A549 (cell line): ENCODE measurements around the gene CEACAM16. TPM values are rescaled to one million over a fixed set of nuclear protein-coding genes. Genes with fewer than 3 reads are reported as not detected.

Experiments used
- ATAC-seq, 2 experiments: fragments of 200-7000 bp in 1 of 2; fragments of >200 bp in 1 of 2; cut with Nextera tagmentation in 1 of 2; cut with Tn5 transposase in 1 of 2; 3 replicates each; pipeline versions ENCODE4 v1.8.0 to v1.9.1; 2018 to 2020; ENCODE audit warnings: mild to moderate bottlenecking in 1 of 2, moderate library complexity in 1 of 2
- CTCF ChIA-PET: fragments of 300-600 bp; sonication (Branson Sonifier 250); formaldehyde crosslinking; extraction: SDS; loops from one replicate; lab custom pipeline; 2021; ENCODE audit warnings: antibody characterized with exemption, inconsistent platforms; lab: Yijun Ruan, JAX
- POLR2A ChIA-PET: fragments of 350-600 bp; formaldehyde crosslinking; extraction: SDS; loops from one replicate; lab custom pipeline; 2021; ENCODE audit warnings: antibody characterized with exemption, inconsistent platforms; lab: Yijun Ruan, JAX
- DNase-seq, 2 experiments: peaks; one replicate each; pipeline versions ENCODE4 v3.0.0 to v3.0.0-alpha.2; 2011 to 2016; ENCODE audit warnings: low read depth in 1 of 2, low spot score in 1 of 2
- FAIRE-seq: peaks from 2 replicates; lab custom pipeline; 2011; peaks lifted over from hg19 to GRCh38; lab: Jason Lieb, UNC
- H3K27ac ChIP-seq, 2 experiments: fragments of >200 bp; sonication (Bioruptor Twin); formaldehyde crosslinking; 3 replicates each; pipeline ENCODE4 v1.5.1; 2016 to 2017
- H3K4me1 ChIP-seq: fragments of >200 bp; sonication (Bioruptor Twin); formaldehyde crosslinking; 3 replicates; pipeline ENCODE4 v1.6.1; 2016
- H3K4me2 ChIP-seq: fragments of >200 bp; sonication (Bioruptor Twin); formaldehyde crosslinking; 3 replicates; pipeline ENCODE4 v1.6.1; 2016
- H3K4me3 ChIP-seq: fragments of >200 bp; sonication (Bioruptor Twin); formaldehyde crosslinking; 3 replicates; pipeline ENCODE4 v1.5.1; 2016
- H3K9me3 ChIP-seq: fragments of >200 bp; sonication (Bioruptor Twin); formaldehyde crosslinking; 3 replicates; pipeline ENCODE4 v1.6.1; 2016
- CBX8 ChIP-seq: fragments of 200-600 bp; sonication (generic); IDR thresholded peaks from 2 replicates; pipeline ENCODE4 v1.6.1; 2016
- FOSB ChIP-seq: fragments of 250-450 bp; sonication (Bioruptor Pico); IDR thresholded peaks from 2 replicates; pipeline ENCODE4 v1.5.0; 2020; ENCODE audit warnings: mild to moderate bottlenecking, moderate library complexity
- JUN ChIP-seq, 2 experiments: fragments of >200 bp; sonication (Bioruptor Twin); formaldehyde crosslinking; IDR thresholded peaks; 2 replicates in 1 of 2; 3 replicates in 1 of 2; pipeline ENCODE4 v1.6.1; 2016 to 2017
- KDM1A ChIP-seq: fragments of 200-600 bp; sonication (generic); IDR thresholded peaks from 2 replicates; pipeline ENCODE4 v1.6.1; 2016; ENCODE audit warnings: low read depth, mild to moderate bottlenecking
- NPAS2 ChIP-seq: fragments of 250-450 bp; sonication (Bioruptor Pico); IDR thresholded peaks from 2 replicates; pipeline ENCODE4 v1.8.0; 2022; ENCODE audit warnings: mild to moderate bottlenecking, moderate library complexity, borderline replicate concordance
- NR3C1 ChIP-seq: fragments of >200 bp; sonication (Bioruptor Twin); formaldehyde crosslinking; IDR thresholded peaks from 3 replicates; pipeline ENCODE4 v1.6.1; 2017
- PHF8 ChIP-seq: fragments of 200-600 bp; sonication (generic); IDR thresholded peaks from 2 replicates; pipeline ENCODE4 v1.6.1; 2016; ENCODE audit warnings: low read depth, mild to moderate bottlenecking, antibody characterized with exemption, moderate library complexity, borderline replicate concordance
- ZC3H11A ChIP-seq: fragments of 450-650 bp; IDR thresholded peaks from 2 replicates; pipeline ENCODE4 v1.6.1; 2014; ENCODE audit warnings: antibody characterized with exemption, mild to moderate bottlenecking
- ZFP36 ChIP-seq: fragments of 450-650 bp; IDR thresholded peaks from 2 replicates; pipeline ENCODE4 v1.6.1; 2014; ENCODE audit warnings: borderline replicate concordance; ENCODE audit not compliant: partially characterized antibody
- ZSCAN20 ChIP-seq: fragments of 250-450 bp; sonication (Bioruptor Pico); IDR thresholded peaks from 2 replicates; pipeline ENCODE4 v1.8.0; 2022; ENCODE audit warnings: mild to moderate bottlenecking, moderate library complexity
- WGBS: methylation state at CpG from one replicate; pipeline ENCODE4 v1.1.6; 2017; ENCODE audit errors: missing lambda C conversion rate; 5-methylcytosine and 5-hydroxymethylcytosine counted together
- polyA plus RNA-seq, 4 experiments: library from polyadenylated mRNA; depleted of rRNA in 3 of 4; stranded (reverse); fragments of >200 nt; fragmentation: RNase III in 1 of 4; extraction: RNeasy Plus Mini Kit Qiagen cat#74134 plus additional on column Dnase treatment in 1 of 4; gene quantifications; 2 replicates in 3 of 4; 3 replicates in 1 of 4; pipeline ENCODE4 v1.2.3, GENCODE V29; 2011 to 2017
- TF ChIP-seq, protein P1 (sequence below): fragments of 450-650 bp; IDR thresholded peaks from 2 replicates; pipeline ENCODE4 v1.6.1; 2014; ENCODE audit warnings: antibody characterized with exemption
- TF ChIP-seq, protein P2 (sequence below): fragments of >200 bp; sonication (Bioruptor Twin); formaldehyde crosslinking; IDR thresholded peaks from 3 replicates; pipeline ENCODE4 v1.5.1; 2016
- TF ChIP-seq, protein P3 (sequence below): fragments of 250-450 bp; sonication (Bioruptor Pico); IDR thresholded peaks from 2 replicates; pipeline ENCODE4 v1.5.0; 2021; ENCODE audit warnings: mild to moderate bottlenecking, moderate library complexity, borderline replicate concordance
- TF ChIP-seq, protein P4 (sequence below): IDR thresholded peaks from 2 replicates; pipeline ENCODE4 v1.6.1; 2012
- TF ChIP-seq, protein P5 (sequence below): fragments of 150-350 bp; IDR thresholded peaks from 2 replicates; pipeline ENCODE4 v1.6.1; 2014; ENCODE audit warnings: low read depth, mild to moderate bottlenecking, low read length
- TF ChIP-seq, protein P6 (sequence below): IDR thresholded peaks from 2 replicates; pipeline ENCODE4 v1.6.1; 2012

Gene CEACAM16
- polyA plus RNA-seq, 2 of the 4 experiments (the other 2 are of a cell fraction), result not detected

DNA sequence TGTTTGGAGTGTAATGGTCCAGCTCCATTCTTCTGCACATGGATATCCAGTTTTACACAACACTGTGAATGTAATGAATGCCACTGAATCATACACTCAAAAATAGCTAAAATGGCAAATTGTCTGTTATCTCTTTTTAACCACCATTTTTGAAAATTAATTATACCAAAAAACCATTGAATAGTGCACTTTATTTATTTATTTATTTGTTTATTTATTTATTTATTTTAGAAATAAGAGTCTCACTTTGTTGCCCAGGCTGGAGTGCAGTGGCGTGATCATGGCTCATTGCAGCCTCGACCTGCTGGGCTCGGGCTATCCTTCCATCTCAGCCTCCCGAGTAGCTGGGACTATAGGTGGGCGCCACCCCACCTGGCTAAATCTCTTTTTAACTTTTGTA lies 35.0 kb upstream of the CEACAM16 start:
- POLR2A ChIA-PET, result interaction anchor here (1.1 to 1.4 kb wide), 2 partner anchors 9 to 76 kb away, joined by 3 to 4 read pairs; no protein-coding TSS in a partner anchor
- DNase-seq (no peak), ATAC-seq (no peak), FAIRE-seq (no peak)
- Histone ChIP-seq H3K27ac (no peak overlapping the region), H3K9me3 (no peaks in the 10 kb centered on the region), H3K4me1 (peaks cover 19% of the 10 kb centered on the region; the same call in 1 of the 3 replicates), H3K4me3 (no peak overlapping the region), H3K4me2 (no peak overlapping the region)
- CTCF ChIA-PET, result interaction anchor here (1.0 to 13.8 kb wide), 13 partner anchors 11 to 182 kb away, joined by 3 to 180 read pairs (median 8); partner anchors contain the start of genes CEACAM19 and NECTIN2
- TF ChIP-seq PHF8 (no peak), ZC3H11A (peak; percentile 99)
- 96% methylated on average over 5 of the region's 5 CpGs for WGBS

DNA sequence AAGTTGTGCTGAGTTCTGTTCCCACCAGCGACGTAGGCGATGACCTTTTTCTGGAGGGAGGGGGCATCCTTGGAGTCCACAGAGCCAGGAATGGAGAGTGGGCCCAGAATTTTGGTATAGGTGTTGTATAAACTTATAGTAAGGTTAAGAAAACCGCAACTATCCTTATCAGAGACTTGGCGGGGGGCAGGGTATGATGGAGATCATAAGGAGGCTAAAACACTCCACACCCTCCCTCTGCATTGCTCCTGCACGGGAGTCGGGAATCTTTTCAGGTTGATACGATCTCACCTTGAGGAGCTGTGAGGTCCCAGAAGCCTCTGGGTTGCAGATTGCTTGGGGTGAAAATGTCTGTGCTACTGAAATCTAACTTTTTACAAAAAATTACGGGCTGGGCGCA lies 34.0 kb upstream of the CEACAM16 start:
- Histone ChIP-seq H3K4me1 (peaks cover 20% of the 10 kb centered on the region; the same call in 1 of the 3 replicates), H3K9me3 (no peaks in the 10 kb centered on the region), H3K27ac (no peak overlapping the region), H3K4me2 (no peak overlapping the region), H3K4me3 (no peak overlapping the region)
- POLR2A ChIA-PET, result no interaction called here
- CTCF ChIA-PET, result interaction anchor here (1.0 to 13.8 kb wide), 5 partner anchors 11 to 106 kb away, joined by 3 to 180 read pairs (median 24); partner anchors contain the start of gene CEACAM19
- no peak for DNase-seq
- whole genome bisulfite sequencing, result 89% methylated on average over 10 of the region's 10 CpGs
- no peak for FAIRE-seq
- TF ChIP-seq, protein P1, sequence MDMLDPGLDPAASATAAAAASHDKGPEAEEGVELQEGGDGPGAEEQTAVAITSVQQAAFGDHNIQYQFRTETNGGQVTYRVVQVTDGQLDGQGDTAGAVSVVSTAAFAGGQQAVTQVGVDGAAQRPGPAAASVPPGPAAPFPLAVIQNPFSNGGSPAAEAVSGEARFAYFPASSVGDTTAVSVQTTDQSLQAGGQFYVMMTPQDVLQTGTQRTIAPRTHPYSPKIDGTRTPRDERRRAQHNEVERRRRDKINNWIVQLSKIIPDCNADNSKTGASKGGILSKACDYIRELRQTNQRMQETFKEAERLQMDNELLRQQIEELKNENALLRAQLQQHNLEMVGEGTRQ, result no peak
- peak; percentile 59; the same call in 1 of the 2 replicates for TF ChIP-seq FOSB (CRISPR knock-in tag)
- TF ChIP-seq, all 56 proteins: peak for 1
- ATAC-seq, result no peak

DNA sequence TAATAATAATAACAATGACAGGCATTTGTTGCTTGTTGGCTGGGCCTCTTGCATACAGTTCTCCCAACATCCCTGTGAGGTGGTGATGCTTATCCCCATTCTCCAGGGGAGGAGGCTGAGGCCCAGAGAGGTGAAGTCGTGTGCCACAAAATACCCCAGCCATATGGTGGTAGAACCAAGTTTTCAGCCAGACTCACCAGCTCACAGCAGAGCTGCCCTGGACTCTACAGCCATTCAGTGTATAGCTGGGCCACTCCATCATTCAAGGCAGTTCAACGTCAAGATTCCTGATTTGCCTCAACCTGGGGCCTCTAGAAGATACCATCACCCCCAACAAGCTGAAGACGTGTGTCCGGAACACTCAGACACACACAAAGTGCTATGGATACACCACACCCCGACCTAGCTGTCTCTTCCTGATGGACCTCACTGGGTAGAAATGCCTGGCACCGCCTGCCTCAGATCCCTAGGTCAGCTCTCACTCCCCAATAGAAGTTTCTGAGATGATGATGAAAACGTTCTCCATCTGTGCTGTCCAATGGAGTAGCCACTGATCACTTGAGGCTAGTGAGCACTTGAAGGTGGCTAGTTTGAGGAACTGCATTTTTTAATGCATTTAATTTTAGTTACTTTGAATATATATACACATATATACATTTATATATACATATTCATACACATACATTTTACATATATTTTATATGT lies 31.9 kb upstream of the CEACAM16 start:
- WGBS, result 76% methylated on average over 5 of the region's 7 CpGs
- CTCF ChIA-PET, result interaction anchor here (0.5 to 2.5 kb wide), 8 partner anchors 10 to 228 kb away, joined by 3 to 14 read pairs (median 4); no protein-coding TSS in a partner anchor

DNA sequence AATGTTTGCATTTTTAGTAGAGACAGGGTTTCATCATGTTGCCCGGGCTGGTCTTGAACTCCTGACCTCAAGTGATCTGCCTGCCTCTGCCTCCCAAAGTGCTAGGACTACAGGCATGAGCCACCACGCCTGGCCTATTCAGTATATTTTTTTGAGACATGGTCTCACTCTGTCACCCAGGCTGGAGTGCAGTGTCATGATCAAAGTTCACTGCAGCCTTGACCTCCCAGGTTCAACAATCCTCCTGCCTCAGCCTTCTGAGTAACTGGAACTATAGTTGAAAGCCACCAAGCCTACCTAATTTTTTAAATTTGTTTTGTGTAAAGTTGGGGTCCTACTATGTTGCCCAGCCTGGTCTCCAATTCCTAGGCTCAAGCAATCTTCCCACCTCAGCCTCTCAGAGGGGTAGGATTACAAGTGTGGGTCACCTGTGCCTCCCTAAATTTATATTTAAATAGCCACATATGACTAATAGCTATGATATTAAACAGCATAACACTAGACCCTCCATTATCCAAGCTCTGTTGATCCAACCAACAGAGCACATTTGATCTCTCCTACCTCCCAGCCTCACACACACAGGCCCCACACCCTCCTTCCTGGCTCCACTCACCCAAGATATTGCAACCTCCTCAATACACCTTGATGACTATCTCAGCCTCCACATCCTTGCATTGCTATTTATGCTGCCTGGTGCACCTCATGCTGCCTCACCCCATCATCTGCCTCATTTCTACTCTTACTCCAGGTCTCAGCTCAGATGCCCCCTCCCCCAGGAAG lies 29.8 kb upstream of the CEACAM16 start:
- DNase-seq (no peak), FAIRE-seq (peak; percentile 73), ATAC-seq (peak; percentile 16 to 27; a peak in 5 of 6 replicates)
- POLR2A ChIA-PET, result no interaction called here
- no peaks in the 10 kb centered on the region for H3K9me3 ChIP-seq
- peaks cover 7% of the 10 kb centered on the region; the same call in 1 of the 3 replicates for H3K4me1 ChIP-seq
- CTCF ChIA-PET, result interaction anchor here (1.3 to 15.7 kb wide), 2 partner anchors 10 to 115 kb away, joined by 3 to 180 read pairs; no protein-coding TSS in a partner anchor
- H3K4me2 ChIP-seq, result no peak overlapping the region
- no peak overlapping the region for H3K4me3 ChIP-seq
- 85% methylated on average over 2 of the region's 2 CpGs for WGBS
- peak overlapping the region in 1 of 2 experiments; percentile 29; a peak in 2 of 6 replicates for H3K27ac ChIP-seq
- TF ChIP-seq, protein P2, sequence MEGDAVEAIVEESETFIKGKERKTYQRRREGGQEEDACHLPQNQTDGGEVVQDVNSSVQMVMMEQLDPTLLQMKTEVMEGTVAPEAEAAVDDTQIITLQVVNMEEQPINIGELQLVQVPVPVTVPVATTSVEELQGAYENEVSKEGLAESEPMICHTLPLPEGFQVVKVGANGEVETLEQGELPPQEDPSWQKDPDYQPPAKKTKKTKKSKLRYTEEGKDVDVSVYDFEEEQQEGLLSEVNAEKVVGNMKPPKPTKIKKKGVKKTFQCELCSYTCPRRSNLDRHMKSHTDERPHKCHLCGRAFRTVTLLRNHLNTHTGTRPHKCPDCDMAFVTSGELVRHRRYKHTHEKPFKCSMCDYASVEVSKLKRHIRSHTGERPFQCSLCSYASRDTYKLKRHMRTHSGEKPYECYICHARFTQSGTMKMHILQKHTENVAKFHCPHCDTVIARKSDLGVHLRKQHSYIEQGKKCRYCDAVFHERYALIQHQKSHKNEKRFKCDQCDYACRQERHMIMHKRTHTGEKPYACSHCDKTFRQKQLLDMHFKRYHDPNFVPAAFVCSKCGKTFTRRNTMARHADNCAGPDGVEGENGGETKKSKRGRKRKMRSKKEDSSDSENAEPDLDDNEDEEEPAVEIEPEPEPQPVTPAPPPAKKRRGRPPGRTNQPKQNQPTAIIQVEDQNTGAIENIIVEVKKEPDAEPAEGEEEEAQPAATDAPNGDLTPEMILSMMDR, result no peak
- TF ChIP-seq NPAS2 (CRISPR knock-in tag) (no peak), NR3C1 (no peak), ZFP36 (no peak), ZSCAN20 (CRISPR knock-in tag) (no peak), KDM1A (no peak), CBX8 (no peak)
- TF ChIP-seq, protein P3, sequence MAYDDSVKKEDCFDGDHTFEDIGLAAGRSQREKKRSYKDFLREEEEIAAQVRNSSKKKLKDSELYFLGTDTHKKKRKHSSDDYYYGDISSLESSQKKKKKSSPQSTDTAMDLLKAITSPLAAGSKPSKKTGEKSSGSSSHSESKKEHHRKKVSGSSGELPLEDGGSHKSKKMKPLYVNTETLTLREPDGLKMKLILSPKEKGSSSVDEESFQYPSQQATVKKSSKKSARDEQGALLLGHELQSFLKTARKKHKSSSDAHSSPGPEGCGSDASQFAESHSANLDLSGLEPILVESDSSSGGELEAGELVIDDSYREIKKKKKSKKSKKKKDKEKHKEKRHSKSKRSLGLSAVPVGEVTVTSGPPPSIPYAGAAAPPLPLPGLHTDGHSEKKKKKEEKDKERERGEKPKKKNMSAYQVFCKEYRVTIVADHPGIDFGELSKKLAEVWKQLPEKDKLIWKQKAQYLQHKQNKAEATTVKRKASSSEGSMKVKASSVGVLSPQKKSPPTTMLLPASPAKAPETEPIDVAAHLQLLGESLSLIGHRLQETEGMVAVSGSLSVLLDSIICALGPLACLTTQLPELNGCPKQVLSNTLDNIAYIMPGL (CRISPR knock-in tag), result no peak
- TF ChIP-seq, protein P4, sequence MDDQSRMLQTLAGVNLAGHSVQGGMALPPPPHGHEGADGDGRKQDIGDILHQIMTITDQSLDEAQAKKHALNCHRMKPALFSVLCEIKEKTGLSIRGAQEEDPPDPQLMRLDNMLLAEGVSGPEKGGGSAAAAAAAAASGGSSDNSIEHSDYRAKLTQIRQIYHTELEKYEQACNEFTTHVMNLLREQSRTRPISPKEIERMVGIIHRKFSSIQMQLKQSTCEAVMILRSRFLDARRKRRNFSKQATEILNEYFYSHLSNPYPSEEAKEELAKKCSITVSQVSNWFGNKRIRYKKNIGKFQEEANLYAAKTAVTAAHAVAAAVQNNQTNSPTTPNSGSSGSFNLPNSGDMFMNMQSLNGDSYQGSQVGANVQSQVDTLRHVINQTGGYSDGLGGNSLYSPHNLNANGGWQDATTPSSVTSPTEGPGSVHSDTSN, result no peak
- TF ChIP-seq, protein P5, sequence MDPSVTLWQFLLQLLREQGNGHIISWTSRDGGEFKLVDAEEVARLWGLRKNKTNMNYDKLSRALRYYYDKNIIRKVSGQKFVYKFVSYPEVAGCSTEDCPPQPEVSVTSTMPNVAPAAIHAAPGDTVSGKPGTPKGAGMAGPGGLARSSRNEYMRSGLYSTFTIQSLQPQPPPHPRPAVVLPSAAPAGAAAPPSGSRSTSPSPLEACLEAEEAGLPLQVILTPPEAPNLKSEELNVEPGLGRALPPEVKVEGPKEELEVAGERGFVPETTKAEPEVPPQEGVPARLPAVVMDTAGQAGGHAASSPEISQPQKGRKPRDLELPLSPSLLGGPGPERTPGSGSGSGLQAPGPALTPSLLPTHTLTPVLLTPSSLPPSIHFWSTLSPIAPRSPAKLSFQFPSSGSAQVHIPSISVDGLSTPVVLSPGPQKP, result no peak
- TF ChIP-seq, protein P6, sequence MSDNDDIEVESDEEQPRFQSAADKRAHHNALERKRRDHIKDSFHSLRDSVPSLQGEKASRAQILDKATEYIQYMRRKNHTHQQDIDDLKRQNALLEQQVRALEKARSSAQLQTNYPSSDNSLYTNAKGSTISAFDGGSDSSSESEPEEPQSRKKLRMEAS, result no peak; the same call in 1 of the 2 replicates

More for the DNA sequence above, 31.9 kb upstream of the CEACAM16 start:
- Histone ChIP-seq H3K4me2 (no peak overlapping the region), H3K9me3 (no peaks in the 10 kb centered on the region), H3K4me3 (no peak overlapping the region), H3K27ac (0 out of 6 replicates have a peak overlapping the region, but pooled peaks of 1 of the 2 experiments have one; percentile 15), H3K4me1 (peaks cover 7% of the 10 kb centered on the region; the same call in 1 of the 3 replicates)
- 0 out of 5 replicates have a peak, but pooled peaks of 1 of the 2 experiments have one; percentile 48 for TF ChIP-seq JUN (IDR thresholded peaks at IDR 0.05)
- TF ChIP-seq, protein P1, result no peak
- DNase-seq, result no peak
- peak; percentile 16 to 41; a peak in 5 of 6 replicates for ATAC-seq
- POLR2A ChIA-PET, result interaction anchor here (0.9 kb wide), 1 partner anchor 23 kb away, joined by 3 read pairs; no protein-coding TSS in a partner anchor
- no peak for FAIRE-seq
